Brain microvascular endothelial cell (primary cell): ENCODE results near the gene TUBAL3.

Experiments used
- DNase-seq: peaks from one replicate; pipeline ENCODE4 v3.0.0-alpha.2; 2020
- H3K27ac ChIP-seq: fragments of 250-450 bp; sonication (Bioruptor Pico); 2 replicates; pipeline ENCODE4 v1.5.1; 2020; ENCODE audit warnings: mild to moderate bottlenecking, moderate library complexity
- H3K27me3 ChIP-seq: fragments of 250-450 bp; sonication (Bioruptor Pico); replicated peaks from 2 replicates; pipeline ENCODE4 v1.5.1; 2020; ENCODE audit warnings: mild to moderate bottlenecking
- H3K36me3 ChIP-seq: fragments of 250-450 bp; sonication (Bioruptor Pico); replicated peaks from 2 replicates; pipeline ENCODE4 v1.5.1; 2020; ENCODE audit warnings: mild to moderate bottlenecking
- H3K4me3 ChIP-seq: 2 replicates; pipeline ENCODE4 v1.5.1; 2011; ENCODE audit warnings: low read depth, mild to moderate bottlenecking, control low read depth, low read length, moderate library complexity
- in situ Hi-C: cut with HindIII; loops from 2 replicates; pipeline ENCODE4 v1.10.0; 2017; ENCODE audit warnings: low sequenced_read_pairs, low pct_ligation_motif_present
- TF ChIP-seq, protein P1 (sequence below): IDR thresholded peaks from 2 replicates; pipeline ENCODE4 v1.5.1; 2011; ENCODE audit warnings: low read depth, mild to moderate bottlenecking, moderate library complexity, low read length, control low read depth, inconsistent platforms; ENCODE audit errors: missing control alignments

The TUBAL3 gene

DNA sequence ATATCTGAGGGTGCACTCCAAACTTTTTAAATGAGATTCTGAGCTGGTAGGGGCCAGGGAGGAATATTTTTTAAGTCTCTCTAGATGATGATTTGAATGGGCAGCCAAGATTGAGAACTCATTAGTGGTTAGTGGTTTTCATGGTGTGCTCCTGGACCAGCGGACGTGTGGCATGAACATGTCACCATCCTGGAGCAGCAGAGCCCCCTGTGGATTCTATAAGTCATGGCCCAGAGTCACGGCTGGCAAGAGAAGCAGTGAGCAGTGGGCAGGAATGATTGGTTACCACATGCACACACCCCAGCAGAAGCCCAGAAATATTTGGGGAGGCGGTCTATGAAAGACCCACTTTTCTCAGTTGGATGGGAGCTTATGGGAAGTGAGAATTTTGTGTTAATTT is 61.1 kb downstream of the TUBAL3 start:
- Histone ChIP-seq H3K27me3 (no peaks in the 10 kb centered on the region), H3K27ac (no peak overlapping the region), H3K4me3 (no peak overlapping the region), H3K36me3 (no peaks in the 10 kb centered on the region)
- in situ Hi-C loops = no loop called here
- no peak for DNase-seq
- TF ChIP-seq, protein P1, sequence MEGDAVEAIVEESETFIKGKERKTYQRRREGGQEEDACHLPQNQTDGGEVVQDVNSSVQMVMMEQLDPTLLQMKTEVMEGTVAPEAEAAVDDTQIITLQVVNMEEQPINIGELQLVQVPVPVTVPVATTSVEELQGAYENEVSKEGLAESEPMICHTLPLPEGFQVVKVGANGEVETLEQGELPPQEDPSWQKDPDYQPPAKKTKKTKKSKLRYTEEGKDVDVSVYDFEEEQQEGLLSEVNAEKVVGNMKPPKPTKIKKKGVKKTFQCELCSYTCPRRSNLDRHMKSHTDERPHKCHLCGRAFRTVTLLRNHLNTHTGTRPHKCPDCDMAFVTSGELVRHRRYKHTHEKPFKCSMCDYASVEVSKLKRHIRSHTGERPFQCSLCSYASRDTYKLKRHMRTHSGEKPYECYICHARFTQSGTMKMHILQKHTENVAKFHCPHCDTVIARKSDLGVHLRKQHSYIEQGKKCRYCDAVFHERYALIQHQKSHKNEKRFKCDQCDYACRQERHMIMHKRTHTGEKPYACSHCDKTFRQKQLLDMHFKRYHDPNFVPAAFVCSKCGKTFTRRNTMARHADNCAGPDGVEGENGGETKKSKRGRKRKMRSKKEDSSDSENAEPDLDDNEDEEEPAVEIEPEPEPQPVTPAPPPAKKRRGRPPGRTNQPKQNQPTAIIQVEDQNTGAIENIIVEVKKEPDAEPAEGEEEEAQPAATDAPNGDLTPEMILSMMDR = peak; percentile 18
